ENCODE measurements around the gene MFGE8.

DNA sequence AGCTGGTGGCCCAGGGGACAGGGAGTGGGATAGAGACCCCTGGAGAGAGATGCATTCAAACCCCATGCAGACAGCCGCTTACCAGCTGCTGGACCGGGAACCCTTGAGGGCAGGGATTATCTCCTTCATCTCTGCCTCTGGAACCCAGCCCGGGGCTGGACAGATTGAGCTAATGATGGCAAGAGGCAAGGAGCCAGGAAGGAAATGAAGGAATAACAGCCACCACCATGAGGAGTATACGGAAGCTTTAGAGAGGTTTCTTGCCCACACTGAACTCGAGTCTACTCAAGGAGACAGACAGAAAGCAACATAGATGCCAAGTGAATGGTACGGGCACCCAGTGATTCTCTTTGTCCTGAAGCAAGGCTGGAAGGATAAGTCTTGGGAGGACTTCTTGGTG lies 41.1 kb downstream of the MFGE8 start:
- TF ChIP-seq ARHGAP35 (IDR thresholded peaks at IDR 0.05; ENCODE audit: partially characterized antibody) (no peak), RAD21 (CRISPR knock-in tag; conservative IDR thresholded peaks at IDR 0.05 in 1 of 2, IDR thresholded peaks at IDR 0.05 in 1 of 2) (no peak), POLR2A (conservative IDR thresholded peaks at IDR 0.05) (no peak), CTCF (IDR thresholded peaks at IDR 0.05 in 2 of 3, conservative IDR thresholded peaks at IDR 0.05 in 1 of 3; ENCODE audit: insufficient read depth in 2 of 3, low read depth in 1 of 3, low read length in 3 of 3) (no peak), MAFK (IDR thresholded peaks at IDR 0.05; ENCODE audit: low read length) (no peak), EZH2 (IDR thresholded peaks at IDR 0.05; ENCODE audit: borderline replicate concordance, low read depth, low read length) (no peak), RFX5 (IDR thresholded peaks at IDR 0.05; ENCODE audit: low read depth, low read length) (no peak), E2F8 (IDR thresholded peaks at IDR 0.05; ENCODE audit: low read depth, partially characterized antibody) (no peak), ZKSCAN1 (IDR thresholded peaks at IDR 0.05; ENCODE audit: low read depth, low read length) (no peak), JUN (IDR thresholded peaks at IDR 0.05; ENCODE audit: borderline replicate concordance, low read depth, low read length) (no peak), JUN (CRISPR knock-in tag; IDR thresholded peaks at IDR 0.05; ENCODE audit: borderline replicate concordance) (no peak), RBM34 (IDR thresholded peaks at IDR 0.05; ENCODE audit: borderline replicate concordance, insufficient read depth, low read length) (no peak)
- TF ChIP-seq, protein P1, sequence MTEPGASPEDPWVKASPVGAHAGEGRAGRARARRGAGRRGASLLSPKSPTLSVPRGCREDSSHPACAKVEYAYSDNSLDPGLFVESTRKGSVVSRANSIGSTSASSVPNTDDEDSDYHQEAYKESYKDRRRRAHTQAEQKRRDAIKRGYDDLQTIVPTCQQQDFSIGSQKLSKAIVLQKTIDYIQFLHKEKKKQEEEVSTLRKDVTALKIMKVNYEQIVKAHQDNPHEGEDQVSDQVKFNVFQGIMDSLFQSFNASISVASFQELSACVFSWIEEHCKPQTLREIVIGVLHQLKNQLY (CRISPR knock-in tag; conservative IDR thresholded peaks at IDR 0.05), result no peak

Data from K562 (cell line).